OCI-LY7 (cell line): ENCODE measurements around the gene QSOX1.

ENCODE experiments used
- EZH2phosphoT487 ChIP-seq: fragments of 200-600 bp; sonication (generic); IDR thresholded peaks from 2 replicates; pipeline ENCODE4 v1.6.1; 2018; ENCODE audit warnings: low read depth, borderline replicate concordance, mild to moderate bottlenecking, mixed run types, antibody characterized with exemption, low read length, moderate library complexity, mixed read lengths
- TF ChIP-seq, protein P1 (sequence below): fragments of 200-600 bp; sonication (generic); conservative IDR thresholded peaks from 2 replicates; pipeline ENCODE4 v1.5.1; 2014; ENCODE audit warnings: mild to moderate bottlenecking, antibody characterized with exemption, low read length, moderate library complexity, mixed read lengths

DNA sequence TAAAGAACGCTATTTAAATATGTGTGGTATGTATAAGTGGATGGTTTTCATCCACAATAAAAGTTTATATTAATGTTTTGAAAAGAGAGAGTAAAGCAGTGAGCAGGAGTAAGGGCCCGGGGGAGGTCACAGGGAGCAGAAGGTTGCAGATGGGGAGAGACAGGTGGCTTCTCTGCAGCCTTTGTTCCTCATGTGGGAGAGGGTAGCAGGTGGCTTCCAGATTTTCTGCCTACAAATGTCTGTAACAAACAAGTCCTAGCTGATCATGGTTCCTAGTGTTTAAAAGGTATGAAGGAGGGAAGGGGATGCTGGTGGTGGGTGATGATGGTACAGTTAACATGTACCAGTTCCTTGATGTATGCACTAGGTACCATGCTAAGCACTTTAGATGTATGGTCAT lies 18.8 kb downstream of the QSOX1 start:
- TF ChIP-seq, protein P1, sequence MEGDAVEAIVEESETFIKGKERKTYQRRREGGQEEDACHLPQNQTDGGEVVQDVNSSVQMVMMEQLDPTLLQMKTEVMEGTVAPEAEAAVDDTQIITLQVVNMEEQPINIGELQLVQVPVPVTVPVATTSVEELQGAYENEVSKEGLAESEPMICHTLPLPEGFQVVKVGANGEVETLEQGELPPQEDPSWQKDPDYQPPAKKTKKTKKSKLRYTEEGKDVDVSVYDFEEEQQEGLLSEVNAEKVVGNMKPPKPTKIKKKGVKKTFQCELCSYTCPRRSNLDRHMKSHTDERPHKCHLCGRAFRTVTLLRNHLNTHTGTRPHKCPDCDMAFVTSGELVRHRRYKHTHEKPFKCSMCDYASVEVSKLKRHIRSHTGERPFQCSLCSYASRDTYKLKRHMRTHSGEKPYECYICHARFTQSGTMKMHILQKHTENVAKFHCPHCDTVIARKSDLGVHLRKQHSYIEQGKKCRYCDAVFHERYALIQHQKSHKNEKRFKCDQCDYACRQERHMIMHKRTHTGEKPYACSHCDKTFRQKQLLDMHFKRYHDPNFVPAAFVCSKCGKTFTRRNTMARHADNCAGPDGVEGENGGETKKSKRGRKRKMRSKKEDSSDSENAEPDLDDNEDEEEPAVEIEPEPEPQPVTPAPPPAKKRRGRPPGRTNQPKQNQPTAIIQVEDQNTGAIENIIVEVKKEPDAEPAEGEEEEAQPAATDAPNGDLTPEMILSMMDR, result no peak
- TF ChIP-seq EZH2phosphoT487, result no peak
